Astrocyte (in vitro differentiated cells and primary cell): ENCODE data around the gene OSBP.

Experiments used
- CTCF ChIP-seq: IDR thresholded peaks from 2 replicates; pipeline ENCODE4 v1.5.1; 2011; ENCODE audit warnings: low read depth, mild to moderate bottlenecking, inconsistent platforms, low read length, moderate library complexity; ENCODE audit not compliant: insufficient read depth
- EZH2 ChIP-seq: IDR thresholded peaks from 2 replicates; pipeline ENCODE4 v1.6.1; 2012; ENCODE audit warnings: mild to moderate bottlenecking, low read length, inconsistent platforms; ENCODE audit not compliant: insufficient read depth

- TF ChIP-seq CTCF (no peak), EZH2 (no peak)
Measured at GRCh38 chr11:59573216-59573615, 42.4 kb downstream of the OSBP start.
